Ramos (cell line): ENCODE results near the gene JAKMIP3.

Experiments
- in situ Hi-C: fragments of 300-500 bp; cut with MboI; formaldehyde crosslinking; loops from one replicate; pipeline ENCODE4 v1.14.3; 2022; ENCODE audit warnings: low sequenced_read_pairs; ENCODE audit not compliant: unreplicated experiment

JAKMIP3 gene

DNA sequence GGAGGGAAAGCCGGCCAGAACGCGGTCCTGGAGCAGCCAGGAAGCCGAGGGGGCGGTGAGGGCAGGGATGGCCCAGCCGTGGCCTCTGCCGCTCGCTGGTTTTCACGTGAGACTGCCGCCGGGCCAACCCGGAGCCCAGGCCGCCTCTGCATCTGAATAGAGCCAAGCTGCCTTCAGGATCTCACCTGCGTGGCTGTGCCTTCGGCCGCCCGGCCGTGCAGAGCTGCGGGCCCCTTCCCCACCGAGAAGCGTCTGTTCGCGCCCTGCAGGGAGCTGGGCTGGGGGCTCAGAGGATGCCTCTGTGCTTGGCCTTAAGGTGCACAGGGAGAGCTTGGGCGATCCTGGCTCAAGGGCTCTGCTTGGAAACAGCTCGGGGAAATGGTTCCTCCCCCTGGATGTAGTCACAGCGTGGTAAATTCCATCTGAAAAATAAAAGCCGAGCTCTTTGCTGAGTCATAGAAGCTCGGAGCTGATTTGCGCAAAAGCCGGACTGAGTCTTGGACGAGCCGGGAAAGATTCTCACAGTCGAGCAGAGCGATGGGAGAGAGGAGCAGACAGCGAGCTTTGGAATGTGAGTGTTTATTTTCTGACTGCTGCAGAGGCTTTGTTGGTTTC, at the start of gene JAKMIP3:
TSS of gene JAKMIP3 (plus strand) at position 456 of the 615 bp plus-strand sequence. CDS start 38,863 bp downstream, outside the sequence.
- in situ Hi-C loops = no loop called here

DNA sequence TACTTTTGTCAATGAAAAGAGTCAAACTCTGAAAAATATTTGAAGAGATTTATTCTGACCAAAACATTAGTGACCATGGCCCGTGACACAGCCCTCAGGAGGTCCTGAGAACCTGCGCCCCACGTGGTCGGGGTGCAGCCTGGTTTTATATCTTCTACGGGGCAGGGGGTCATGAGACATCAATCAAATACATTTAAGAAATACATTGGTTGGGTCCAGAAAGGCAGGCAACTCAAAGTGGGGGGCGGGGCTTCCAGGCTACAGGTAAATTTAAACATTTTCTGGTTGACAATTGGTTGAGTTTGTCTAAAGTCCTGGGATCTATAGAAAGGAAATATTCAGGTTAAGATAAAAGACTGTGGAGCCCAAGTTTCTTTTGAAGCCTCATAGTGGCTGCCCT, 49.2 kb upstream of the JAKMIP3 start:
- in situ Hi-C loops = no loop called here

- in situ Hi-C loops = no loop called here
Observed at GRCh38 chr10:132018446-132018845, 47.3 kb upstream of the JAKMIP3 start.

- in situ Hi-C loops = no loop called here
Observed at GRCh38 chr10:132019366-132019765, 46.4 kb upstream of the JAKMIP3 start.

- in situ Hi-C loops = no loop called here
Observed at GRCh38 chr10:132020456-132020855, 45.3 kb upstream of the JAKMIP3 start.

GRCh38 chr10:132021046-132021445, 44.7 kb upstream of the JAKMIP3 start:
- in situ Hi-C loops = no loop called here

GRCh38 chr10:132021504-132022143, 44.1 kb upstream of the JAKMIP3 start:
- in situ Hi-C loops = no loop called here

DNA sequence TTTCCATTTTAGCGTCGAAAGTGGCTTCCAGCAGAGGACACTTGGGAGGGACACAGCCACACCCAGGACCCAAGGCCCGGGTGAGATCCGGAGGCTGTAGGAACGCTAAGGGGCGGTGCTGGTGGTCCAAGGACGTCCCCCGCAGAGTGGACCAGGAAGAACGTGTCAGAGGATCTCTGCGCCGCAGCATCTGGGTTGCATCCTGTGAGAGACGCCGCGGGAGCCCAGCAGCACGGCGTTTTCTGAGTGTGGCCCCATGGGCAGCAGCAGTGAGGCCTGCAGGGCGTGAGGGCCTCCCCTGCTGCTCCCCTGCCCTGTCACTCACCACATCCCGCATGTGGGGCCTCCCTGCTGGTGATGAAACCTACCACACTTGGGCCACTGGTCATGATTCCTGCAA, 43.5 kb upstream of the JAKMIP3 start:
- in situ Hi-C loops = no loop called here

DNA sequence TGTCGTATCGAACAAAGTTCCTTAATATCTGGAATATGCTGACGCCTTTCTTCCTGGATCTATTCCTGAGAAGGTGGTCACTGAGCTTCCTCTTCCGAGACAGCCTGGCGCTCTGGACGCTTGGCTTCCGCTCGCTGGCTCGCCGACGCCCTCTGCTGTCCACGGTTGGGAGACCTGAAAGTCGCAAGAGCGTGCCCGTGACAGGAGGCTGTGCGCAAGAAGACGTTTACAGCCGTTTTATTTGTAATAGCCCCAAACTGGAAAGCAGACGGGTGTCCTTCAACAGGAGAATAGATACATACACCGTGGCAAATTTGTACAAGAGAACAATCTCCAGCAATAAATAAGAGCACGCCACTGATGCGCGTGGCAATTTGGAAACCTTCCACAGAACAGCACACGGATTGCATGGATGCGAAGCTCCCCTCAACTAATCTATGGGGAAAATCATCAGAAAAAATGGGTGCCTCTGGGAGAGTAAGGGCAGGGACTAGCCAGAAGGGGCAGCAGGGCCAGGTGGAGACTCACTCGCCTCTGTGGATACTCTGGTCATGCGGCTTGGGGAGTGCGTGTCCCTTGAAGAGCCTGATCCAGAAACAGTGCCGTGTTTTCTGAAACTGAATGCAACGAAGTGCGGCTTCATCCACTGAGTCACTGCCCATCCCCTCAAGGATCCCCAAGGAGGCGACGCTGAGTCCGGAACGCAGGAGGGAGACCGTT, 42.5 kb upstream of the JAKMIP3 start:
- in situ Hi-C loops = no loop called here

DNA sequence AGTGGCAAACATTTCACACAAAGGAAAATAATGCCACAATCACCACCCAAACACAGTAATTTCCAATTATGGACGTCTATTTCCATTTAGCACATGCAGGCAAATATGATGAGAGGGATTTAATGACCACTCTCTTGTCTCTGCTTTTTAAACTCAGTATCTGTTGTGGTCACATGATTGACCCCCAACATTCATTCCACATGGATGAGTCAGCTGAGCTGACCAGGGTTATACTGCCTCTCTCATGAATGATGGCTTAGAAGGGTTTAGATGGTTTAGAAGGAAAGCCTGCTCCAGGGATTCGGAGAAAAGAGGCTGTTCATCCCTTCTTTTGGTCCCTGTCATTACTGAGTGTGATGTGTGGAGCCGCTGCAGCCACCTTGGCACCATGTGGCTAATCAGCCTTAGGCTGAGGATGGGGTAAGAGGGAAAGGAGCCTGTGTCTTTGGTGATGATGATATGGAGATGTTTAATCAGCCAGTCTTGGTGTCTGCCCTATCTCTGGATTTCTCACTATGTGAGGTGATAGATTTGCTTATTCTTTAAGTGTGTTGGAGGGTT, 38.2 kb upstream of the JAKMIP3 start:
- in situ Hi-C loops = no loop called here

- in situ Hi-C loops = no loop called here
Observed at GRCh38 chr10:132028706-132029105, 37.0 kb upstream of the JAKMIP3 start.

DNA sequence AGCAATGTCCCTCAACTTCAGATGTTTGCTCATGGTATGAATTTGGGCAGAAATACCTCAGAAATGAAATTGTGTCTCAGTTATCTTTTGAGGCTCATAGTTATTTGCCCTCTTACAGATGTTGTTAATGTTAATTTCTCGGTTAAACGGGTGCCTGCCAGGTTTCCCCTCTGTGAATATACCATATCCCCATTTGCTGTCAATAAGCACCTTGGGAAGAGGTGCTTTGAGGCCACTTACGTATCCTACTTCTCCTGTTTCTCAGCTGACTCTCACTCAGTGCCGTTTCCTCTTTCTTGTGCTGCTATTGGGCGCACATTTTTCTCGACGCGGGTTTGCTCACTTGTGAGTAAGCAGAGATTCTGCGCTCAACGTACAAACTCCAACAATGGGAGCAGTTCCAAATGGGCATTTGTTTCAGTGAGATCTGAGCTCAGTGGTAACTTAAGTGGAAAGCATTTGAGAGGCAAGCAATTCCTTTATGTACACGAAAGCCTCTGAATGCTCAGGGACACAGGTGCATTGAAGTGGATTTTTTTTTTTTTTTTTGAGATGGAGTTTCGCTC, 34.8 kb upstream of the JAKMIP3 start:
- in situ Hi-C loops = no loop called here

GRCh38 chr10:132033632-132034031, 32.1 kb upstream of the JAKMIP3 start:
- in situ Hi-C loops = no loop called here

DNA sequence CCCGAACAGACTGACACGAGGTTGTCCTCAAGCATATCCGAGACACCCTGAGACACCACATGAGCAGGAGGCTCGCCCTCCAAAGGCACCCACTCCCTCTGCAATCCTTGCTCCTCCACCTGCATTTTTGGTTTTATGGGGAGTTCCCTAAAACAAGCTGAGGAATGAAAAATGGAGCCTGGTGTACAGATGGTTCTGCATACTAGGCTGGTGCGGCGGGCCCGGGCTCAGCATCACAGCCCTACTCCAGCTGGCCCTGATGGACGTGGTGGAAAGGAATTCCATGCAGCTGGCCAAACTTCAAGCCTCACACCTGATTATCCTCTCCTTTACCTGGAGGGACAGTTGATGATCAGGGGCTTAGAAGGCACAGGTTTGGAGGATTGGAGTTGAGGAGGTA, 30.3 kb upstream of the JAKMIP3 start:
- in situ Hi-C loops = no loop called here

GRCh38 chr10:132036153-132036886, 29.4 kb upstream of the JAKMIP3 start:
- in situ Hi-C loops = no loop called here

DNA sequence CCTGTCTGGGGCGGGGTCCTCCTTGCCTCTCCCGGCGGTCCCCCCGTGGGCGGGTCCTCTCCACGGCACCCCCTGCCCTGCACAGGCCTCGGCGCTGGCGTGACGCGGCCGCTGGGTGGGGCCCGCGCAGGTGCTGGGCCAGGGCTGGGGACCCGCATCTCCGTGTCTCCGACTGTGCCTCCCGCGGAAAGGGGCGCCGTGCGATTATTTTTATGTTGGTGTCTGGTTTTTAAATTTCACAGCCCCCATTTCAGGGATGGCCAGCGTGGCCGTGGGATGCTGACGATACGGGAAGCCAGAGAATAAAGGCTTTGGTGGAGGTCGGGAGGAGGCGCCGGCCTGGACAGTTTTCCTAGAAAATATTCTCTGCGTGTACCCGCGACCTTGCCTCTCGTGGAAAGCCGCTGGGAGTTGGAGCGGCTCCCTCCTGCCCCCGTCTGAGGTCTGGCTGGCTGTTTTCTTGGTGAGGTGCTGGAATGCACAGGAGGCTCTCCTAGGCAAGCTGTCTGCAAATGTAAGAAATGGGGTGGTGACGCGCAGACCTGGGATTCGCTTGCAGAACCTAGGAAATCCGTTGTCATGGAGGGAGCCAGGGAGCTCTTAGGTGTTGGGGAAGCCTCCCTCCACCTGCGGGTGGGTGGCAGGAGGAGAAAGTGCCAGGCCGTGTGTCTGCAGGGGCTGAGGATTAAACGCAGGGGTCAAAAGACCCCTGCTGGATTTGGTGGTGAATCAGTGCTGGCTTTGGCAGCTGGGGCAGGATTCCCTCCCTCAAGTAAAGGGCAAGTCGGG, 28.7 kb upstream of the JAKMIP3 start:
- in situ Hi-C loops = no loop called here

DNA sequence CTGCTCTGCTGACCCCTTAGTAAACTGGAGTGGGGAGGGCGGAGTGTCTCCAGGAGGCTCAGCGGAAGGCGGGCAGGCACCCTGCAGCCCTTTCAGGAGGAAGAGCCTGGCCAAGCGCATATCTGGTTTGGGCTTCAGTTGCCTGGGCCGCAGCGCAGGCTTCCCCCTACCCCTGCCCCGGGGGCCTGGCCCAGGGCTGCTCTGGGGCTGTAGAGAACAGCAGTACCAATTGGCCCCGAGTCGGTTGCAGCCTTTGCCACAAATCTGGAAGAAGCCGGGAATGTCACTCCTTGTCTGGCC, 28.1 kb upstream of the JAKMIP3 start:
- in situ Hi-C loops = no loop called here

GRCh38 chr10:132039371-132039770, 26.4 kb upstream of the JAKMIP3 start:
- in situ Hi-C loops = no loop called here

- in situ Hi-C loops = no loop called here
Observed at GRCh38 chr10:132040046-132040445, 25.7 kb upstream of the JAKMIP3 start.

GRCh38 chr10:132041340-132041739, 24.4 kb upstream of the JAKMIP3 start:
- in situ Hi-C loops = no loop called here
